Measurements from ENCODE around the gene FRMD5. TPM values are rescaled to one million over a fixed set of nuclear protein-coding genes. Genes with fewer than 3 reads are reported as not detected.
A peak's percentile ranks its signal among the peaks of the same experiment; 100 is the strongest.

FRMD5 gene
- total RNA-seq, 1 experiment from 2014 or later = 0.98 TPM

DNA sequence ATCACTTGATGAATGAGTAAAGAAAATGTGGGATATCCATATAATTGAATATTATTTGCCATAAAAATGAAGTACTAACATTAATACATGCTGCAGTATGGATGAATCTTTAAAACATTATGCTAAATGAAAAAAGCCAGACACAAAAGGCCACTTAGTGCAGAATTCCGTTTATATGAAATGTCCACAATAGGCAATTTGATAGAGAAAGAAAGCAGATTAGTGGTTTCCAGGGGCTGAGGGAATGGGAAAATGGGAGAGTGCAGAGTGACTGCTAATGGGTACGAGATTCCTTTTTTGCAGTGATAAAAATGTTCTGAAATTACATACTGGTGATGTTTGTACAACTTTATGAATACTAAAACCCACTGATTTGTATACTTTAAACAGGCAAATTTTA lies 126.7 kb downstream of the FRMD5 start:
- Mint-ChIP-seq H3K9me3 (ENCODE audit: unreplicated experiment) (no peaks in the 10 kb centered on the region), H3K27me3 (ENCODE audit: insufficient read depth, unreplicated experiment) (no peaks in the 10 kb centered on the region), H3K36me3 (ENCODE audit: insufficient read depth, unreplicated experiment) (no peaks in the 10 kb centered on the region), H3K27ac (ENCODE audit: low read depth, unreplicated experiment) (no peak overlapping the region), H3K4me3 (ENCODE audit: unreplicated experiment) (no peak overlapping the region), H3K4me1 (ENCODE audit: insufficient read depth, unreplicated experiment) (peaks cover 6% of the 10 kb centered on the region)
- no TSS peak for BruUV-seq (replicated peaks)
- ChIA-PET CTCF (no interaction called here), POLR2A (no interaction called here)
- TF ChIP-seq, protein P1, sequence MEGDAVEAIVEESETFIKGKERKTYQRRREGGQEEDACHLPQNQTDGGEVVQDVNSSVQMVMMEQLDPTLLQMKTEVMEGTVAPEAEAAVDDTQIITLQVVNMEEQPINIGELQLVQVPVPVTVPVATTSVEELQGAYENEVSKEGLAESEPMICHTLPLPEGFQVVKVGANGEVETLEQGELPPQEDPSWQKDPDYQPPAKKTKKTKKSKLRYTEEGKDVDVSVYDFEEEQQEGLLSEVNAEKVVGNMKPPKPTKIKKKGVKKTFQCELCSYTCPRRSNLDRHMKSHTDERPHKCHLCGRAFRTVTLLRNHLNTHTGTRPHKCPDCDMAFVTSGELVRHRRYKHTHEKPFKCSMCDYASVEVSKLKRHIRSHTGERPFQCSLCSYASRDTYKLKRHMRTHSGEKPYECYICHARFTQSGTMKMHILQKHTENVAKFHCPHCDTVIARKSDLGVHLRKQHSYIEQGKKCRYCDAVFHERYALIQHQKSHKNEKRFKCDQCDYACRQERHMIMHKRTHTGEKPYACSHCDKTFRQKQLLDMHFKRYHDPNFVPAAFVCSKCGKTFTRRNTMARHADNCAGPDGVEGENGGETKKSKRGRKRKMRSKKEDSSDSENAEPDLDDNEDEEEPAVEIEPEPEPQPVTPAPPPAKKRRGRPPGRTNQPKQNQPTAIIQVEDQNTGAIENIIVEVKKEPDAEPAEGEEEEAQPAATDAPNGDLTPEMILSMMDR (IDR thresholded peaks at IDR 0.05; ENCODE audit: unreplicated experiment) = no peak
- no peak for DNase-seq (ENCODE audit: unreplicated experiment)
- intact Hi-C loops (cut with micrococcal nuclease) = loop anchor here (5.0 to 10.0 kb wide), 2 partner anchors 126 to 149 kb away; partner anchors contain the start of gene FRMD5

DNA sequence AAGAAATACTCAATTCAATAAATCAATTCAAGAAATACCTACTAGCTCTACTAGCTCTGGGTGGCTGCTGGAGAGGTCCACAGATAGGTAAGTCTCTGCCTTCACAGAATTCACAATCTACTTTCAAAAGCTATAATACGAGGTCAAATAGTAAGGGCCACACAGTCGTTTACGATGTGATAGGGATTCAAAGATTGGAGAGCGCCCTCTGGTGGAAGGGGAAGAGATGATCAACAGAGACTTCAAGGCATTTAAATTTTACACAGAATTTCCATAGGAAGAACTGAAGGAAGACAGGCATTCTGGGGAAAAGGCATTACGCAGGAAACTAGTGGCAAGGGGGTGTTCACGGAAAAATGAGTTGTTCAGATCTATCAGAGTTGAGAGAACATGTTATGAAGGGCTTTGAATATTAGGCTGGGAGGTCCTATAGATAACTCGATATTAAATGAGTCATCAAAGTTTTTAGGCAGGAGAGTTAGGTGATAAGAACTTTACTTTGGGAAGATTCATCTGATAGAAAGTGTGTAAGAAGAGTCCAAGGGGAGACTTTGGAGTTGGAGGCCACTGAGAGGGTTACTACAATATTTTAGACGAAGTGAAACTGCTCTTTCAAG lies 128.8 kb downstream of the FRMD5 start:
- TF ChIP-seq, protein P1 (IDR thresholded peaks at IDR 0.05; ENCODE audit: unreplicated experiment) = peak; percentile 65
- CTCF ChIA-PET = interaction anchor here (0.5 to 5.0 kb wide), 45 partner anchors 8 to 295 kb away, joined by 3 to 82 read pairs (median 4); no protein-coding TSS in a partner anchor
- peak; percentile 93 for DNase-seq (ENCODE audit: unreplicated experiment)
- Mint-ChIP-seq H3K4me1 (ENCODE audit: insufficient read depth, unreplicated experiment) (peaks cover 6% of the 10 kb centered on the region), H3K27ac (ENCODE audit: low read depth, unreplicated experiment) (no peak overlapping the region), H3K36me3 (ENCODE audit: insufficient read depth, unreplicated experiment) (no peaks in the 10 kb centered on the region), H3K9me3 (ENCODE audit: unreplicated experiment) (no peaks in the 10 kb centered on the region), H3K4me3 (ENCODE audit: unreplicated experiment) (no peak overlapping the region), H3K27me3 (ENCODE audit: insufficient read depth, unreplicated experiment) (no peaks in the 10 kb centered on the region)
- POLR2A ChIA-PET = interaction anchor here (0.7 to 1.4 kb wide), 4 partner anchors 12 to 242 kb away, joined by 3 to 6 read pairs (median 4); partner anchors contain the start of gene MFAP1
- BruUV-seq (replicated peaks) = no TSS peak
- intact Hi-C loops (cut with micrococcal nuclease) = loop anchor here (1.0 to 10.0 kb wide), 5 partner anchors 64 to 163 kb away; partner anchors contain the start of gene FRMD5

DNA sequence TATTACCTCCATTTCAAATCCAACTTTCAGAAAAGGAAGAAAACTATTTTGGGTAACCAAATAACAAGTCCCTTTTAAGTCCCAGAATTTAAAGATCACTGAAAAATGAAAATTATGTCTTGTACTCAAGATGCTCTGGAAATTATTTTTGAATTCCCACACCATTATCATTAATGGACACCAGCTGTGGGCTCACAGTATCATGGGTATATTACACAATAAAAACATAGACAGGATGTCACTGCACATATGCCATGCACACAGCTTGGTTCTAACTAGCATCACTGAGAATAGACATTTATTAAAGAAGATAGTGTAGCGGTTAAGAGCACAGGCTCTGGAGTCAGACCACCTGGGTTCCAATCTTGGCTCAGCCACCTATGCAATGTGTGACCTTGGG lies 130.4 kb downstream of the FRMD5 start:
- no peaks in the 10 kb centered on the region for H3K27me3 Mint-ChIP-seq (ENCODE audit: insufficient read depth, unreplicated experiment)
- intact Hi-C loops (cut with micrococcal nuclease) = loop anchor here (5.0 to 10.0 kb wide), 2 partner anchors 130 to 153 kb away; partner anchors contain the start of gene FRMD5
- no peak overlapping the region for H3K27ac Mint-ChIP-seq (ENCODE audit: low read depth, unreplicated experiment)
- CTCF ChIA-PET = interaction anchor here (0.8 to 5.0 kb wide), 7 partner anchors 10 to 159 kb away, joined by 3 to 82 read pairs (median 3); no protein-coding TSS in a partner anchor
- DNase-seq (ENCODE audit: unreplicated experiment) = no peak
- no peaks in the 10 kb centered on the region for H3K36me3 Mint-ChIP-seq (ENCODE audit: insufficient read depth, unreplicated experiment)
- BruUV-seq (replicated peaks) = no TSS peak
- H3K9me3 Mint-ChIP-seq (ENCODE audit: unreplicated experiment) = no peaks in the 10 kb centered on the region
- peaks cover 6% of the 10 kb centered on the region for H3K4me1 Mint-ChIP-seq (ENCODE audit: insufficient read depth, unreplicated experiment)
- no peak overlapping the region for H3K4me3 Mint-ChIP-seq (ENCODE audit: unreplicated experiment)
- TF ChIP-seq, protein P1 (IDR thresholded peaks at IDR 0.05; ENCODE audit: unreplicated experiment) = no peak
- POLR2A ChIA-PET = no interaction called here

DNA sequence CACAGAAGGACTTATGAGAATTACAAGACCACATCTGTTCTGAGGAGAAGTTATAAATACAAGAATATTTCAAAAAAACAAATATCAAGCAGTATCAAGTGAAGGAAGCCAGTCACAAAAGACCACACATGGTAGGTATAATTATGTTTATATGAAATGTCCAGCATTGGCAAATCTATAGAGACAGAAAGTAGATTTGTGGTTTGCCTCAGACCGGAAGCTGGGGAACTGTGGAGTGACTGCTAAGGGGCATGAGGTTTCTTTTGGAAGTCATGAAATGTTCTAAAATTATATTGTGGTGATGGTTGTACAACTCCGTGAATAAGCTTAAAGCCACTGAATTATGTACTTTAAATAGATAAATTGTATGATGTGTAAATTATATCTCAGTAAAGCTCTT lies 136.9 kb downstream of the FRMD5 start:
- Mint-ChIP-seq H3K4me3 (ENCODE audit: unreplicated experiment) (no peak overlapping the region), H3K36me3 (ENCODE audit: insufficient read depth, unreplicated experiment) (no peaks in the 10 kb centered on the region), H3K4me1 (ENCODE audit: insufficient read depth, unreplicated experiment) (no peaks in the 10 kb centered on the region), H3K9me3 (ENCODE audit: unreplicated experiment) (no peaks in the 10 kb centered on the region), H3K27ac (ENCODE audit: low read depth, unreplicated experiment) (no peak overlapping the region), H3K27me3 (ENCODE audit: insufficient read depth, unreplicated experiment) (no peaks in the 10 kb centered on the region)
- ChIA-PET POLR2A (interaction anchor here (0.6 to 1.3 kb wide), 2 partner anchors 33 to 163 kb away, joined by 3 read pairs; no protein-coding TSS in a partner anchor), CTCF (interaction anchor here (0.5 to 1.6 kb wide), 4 partner anchors 9 to 155 kb away, joined by 3 to 7 read pairs (median 4); partner anchors contain the start of gene FRMD5)
- intact Hi-C loops (cut with micrococcal nuclease) = no loop called here
- TF ChIP-seq, protein P1 (IDR thresholded peaks at IDR 0.05; ENCODE audit: unreplicated experiment) = no peak
- BruUV-seq (replicated peaks) = no TSS peak
- DNase-seq (ENCODE audit: unreplicated experiment) = no peak

Data from MCF 10A (cell line).